Kidney tubule cell (primary cell): ENCODE measurements around the gene TMPRSS6.

ENCODE experiments used
- DNase-seq: peaks from one replicate; pipeline ENCODE4 v3.0.0-alpha.2; 2018; ENCODE audit warnings: low spot score

The TMPRSS6 gene

DNA sequence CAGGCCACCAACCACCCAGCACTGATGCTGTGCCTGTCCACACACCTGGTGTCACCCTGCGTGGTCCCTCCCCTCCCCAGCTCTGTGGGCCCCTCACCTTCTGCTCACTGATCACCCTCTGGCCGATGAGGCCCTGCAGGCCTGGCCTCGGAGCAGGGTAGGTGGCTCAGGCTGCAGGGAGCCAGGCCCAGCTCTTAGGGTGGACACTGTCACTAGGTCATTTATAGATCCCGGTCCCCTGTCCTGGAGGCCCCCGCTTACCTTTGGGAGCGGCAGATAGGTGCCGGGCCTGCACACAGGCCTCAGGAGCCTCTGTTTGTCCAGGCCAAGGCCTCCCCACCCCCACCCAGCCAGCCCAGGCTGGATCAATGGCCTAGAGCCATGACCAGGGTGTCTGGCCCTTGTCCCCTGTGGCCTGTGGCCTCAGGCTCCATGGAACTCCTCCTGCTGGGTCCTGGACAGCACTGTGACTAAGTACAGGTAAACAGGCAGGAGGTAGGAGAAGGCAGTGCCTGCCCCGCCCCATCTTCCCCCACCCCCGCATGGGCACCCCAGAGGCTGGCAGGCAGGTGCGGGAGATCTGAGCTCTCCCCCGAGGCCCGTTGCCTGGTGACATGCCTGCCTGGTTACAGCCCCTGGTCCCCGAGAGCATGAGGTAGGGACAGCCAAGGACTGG is at the start of gene TMPRSS6:
TMPRSS6 (minus strand) TSS at position 472 of the 676 bp plus-strand sequence. CDS start 6,296 bp downstream, outside the sequence.
- no peak for DNase-seq

DNA sequence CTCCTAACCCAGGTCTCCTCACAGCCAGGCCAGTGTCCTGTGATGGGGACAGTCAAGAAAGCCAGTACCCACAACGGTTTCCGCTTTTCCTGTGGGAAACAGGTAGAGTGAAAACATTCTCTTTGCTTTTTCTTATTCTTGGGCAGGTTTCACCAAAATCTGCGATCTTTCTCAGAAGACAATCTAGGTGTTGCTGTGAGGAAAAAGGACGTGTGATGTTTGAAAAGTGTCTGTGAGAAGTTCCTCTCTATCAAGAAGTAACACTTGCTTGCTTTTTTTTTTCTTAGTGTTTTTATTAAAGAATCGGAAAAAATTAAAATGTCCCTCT is 49.4 kb upstream of the TMPRSS6 start:
- no peak for DNase-seq

DNA sequence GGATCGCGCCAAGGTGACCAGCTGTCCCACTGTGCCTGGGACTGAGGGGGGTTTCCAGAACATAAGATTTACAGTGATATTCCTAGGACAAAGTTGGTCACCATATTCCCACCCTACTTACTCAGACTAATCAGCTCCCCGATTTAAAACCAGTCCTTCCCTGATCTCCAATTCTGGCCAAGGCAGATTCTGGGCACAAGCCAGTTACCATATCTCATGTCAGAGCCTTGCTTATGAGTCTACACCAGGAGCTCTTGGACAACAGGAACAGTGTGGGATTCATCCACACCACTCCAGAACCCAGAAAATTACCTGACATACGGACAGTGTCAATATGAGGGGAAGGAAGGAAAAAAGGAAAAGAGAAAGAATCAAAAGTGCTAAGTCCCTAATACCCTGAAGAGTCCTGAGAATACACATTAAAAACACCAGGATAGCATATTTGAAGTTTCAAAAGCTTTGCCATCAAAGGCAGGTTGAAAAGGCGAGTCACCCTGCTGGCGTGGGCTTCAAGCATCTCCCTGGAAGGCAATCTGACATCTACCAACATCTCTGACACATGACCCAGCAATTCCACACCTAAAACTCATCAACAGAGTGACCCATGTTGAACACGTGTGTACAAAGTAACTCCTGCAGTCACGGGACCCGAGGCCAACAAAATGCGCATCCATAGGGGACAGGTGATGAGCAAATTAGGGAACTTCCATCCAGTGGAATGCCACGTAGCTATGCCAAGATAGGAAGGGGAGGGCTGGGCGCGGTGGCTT is 48.2 kb upstream of the TMPRSS6 start:
- DNase-seq: peak; percentile 37

DNA sequence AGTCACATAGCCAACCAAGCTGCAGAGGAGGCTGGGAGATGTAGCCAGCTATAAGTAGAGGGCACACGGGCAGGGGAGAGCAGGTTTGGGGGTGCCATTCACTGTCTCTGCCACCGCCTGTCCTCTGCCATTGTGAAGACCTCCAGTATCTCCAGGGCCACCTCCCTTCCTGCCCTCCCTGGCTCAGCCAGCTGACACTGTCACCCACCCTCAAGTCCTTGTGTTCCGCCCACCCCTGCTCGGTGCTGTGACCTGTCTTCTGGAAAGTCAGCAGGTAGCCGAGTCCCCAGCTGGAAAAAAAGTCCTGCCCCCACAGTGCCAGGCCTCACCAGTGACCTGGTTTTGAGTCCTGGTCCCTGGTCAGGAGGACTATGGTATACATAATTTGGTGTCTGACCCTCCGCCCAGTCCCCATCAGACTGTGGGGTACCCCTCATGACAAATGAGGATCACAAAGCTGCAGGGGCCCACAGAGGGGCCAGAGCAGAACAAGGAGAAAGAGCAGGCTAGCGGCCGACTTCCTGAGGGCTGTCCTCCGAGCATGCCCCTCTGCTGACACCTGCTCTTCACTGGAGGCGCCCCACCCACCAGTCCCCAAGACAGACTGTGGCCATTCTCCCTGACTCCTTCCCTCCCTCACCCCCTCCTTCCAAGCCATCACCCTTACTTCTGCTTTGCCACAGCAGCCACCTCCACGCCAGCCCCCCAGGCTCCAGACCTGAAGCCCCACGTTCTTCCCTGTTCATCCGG is 47.3 kb upstream of the TMPRSS6 start:
- no peak for DNase-seq

DNA sequence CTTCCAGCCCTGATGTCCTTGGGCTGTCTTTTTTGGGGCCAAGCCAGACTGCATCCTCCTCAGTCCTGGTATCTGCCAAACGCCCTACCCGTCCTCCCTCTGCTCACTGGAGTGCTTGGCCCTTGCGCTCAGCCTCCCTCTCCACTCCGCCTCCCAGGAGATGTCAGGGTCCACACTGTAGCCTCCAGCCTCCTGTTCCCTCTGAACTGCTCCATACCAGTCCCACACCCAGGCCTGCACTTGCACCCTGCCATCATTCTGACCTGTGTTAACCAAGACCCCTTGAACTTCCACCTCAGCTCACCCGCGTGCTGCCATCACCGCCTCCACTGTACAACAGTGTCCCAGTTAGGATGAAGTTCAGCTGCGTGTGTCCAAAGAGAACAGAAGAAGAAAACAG is 46.5 kb upstream of the TMPRSS6 start:
- DNase-seq: no peak

DNA sequence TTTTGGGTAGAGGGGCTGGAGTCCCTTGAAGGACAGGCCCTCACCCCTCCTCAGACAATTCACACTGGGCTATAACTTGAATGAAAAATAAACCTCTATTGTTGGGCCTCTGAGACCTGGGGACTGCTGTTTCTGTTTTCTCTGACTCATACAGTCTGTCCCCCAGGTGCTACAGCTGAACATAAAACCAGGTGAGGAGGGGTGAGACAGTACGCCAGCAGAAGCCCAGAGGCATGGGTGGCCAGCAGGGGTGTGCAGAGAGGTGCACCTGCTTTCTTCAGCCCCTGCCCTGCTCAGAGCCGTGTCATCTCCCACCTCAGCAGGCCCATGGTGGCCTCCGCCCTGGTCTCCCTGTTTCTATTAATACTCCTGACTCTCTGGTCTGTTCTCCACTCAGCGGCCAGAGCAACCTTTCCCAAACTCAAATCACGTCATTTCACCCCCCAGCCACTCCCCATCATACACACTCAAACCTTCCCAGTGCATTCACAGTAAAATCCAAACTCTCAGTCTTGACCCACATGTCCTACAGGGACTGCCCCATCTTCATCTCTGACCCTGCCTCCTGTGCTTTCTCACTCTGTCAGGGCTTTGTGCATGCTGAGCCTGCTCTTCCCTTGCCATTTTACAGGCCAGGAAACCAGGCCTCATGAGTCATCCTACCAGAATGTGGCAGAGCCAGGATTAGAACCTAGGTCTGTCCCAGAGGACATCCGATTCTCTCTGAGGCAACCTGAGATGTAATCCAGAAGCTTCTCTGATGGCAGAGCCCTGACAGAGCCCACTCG is 45.6 kb upstream of the TMPRSS6 start:
- DNase-seq: peak; percentile 34

DNA sequence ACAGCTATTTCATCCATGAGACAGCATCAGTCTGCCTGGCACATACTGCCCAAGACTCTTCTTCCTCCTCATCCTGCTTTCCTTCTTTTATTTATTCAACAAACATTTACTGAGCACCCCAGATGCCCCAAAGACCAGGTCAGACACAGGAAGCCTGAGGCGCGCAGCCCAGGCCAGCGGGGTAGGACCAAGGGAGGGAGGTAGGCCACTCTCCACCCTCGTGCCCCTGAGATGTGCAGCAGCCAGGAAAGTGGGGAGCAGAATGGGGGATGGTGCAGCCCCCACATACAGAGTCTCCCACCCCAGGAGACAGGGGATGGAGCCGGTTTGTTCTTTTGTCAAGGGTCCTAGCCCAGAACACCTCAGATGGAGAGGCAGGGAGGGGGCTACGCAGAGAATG is 44.4 kb upstream of the TMPRSS6 start:
- DNase-seq: no peak

DNA sequence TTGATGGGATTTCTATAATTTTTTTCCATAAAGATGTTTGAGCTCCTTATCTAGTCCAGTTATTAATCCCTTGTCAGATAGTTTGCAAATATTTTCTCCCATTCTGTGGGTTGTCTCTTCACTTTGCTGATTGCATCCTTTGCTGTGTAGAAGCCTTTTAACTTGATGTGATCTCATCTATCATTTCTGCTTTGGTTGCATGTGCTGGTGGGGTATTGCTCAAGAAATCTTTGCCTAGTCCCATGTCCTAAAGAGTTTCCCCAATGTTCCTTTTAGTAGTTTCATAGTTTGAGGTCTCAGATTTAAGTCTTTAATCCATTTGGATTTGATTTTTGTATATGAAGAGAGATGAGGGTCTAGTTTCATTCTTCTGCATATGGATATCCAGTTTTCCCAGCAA is 41.9 kb upstream of the TMPRSS6 start:
- no peak for DNase-seq

DNA sequence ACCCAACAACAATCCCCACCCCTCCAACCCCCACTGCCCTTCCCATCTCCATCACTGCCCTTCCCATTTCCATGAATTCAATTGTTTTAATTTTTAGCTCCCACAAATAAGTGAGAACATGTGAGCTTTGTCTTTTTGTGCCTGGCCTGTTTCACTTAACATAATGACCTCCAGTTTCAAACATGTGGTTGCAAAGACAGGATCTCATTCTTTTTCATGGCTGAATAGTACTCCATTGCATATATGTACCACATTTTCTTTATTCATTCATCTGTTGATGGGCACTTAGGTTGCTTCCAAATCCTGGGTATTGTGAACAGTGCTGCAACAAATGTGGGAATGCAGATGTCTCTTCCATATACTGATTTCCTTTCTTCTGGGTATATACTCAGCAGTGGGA is 41.2 kb upstream of the TMPRSS6 start:
- no peak for DNase-seq

DNA sequence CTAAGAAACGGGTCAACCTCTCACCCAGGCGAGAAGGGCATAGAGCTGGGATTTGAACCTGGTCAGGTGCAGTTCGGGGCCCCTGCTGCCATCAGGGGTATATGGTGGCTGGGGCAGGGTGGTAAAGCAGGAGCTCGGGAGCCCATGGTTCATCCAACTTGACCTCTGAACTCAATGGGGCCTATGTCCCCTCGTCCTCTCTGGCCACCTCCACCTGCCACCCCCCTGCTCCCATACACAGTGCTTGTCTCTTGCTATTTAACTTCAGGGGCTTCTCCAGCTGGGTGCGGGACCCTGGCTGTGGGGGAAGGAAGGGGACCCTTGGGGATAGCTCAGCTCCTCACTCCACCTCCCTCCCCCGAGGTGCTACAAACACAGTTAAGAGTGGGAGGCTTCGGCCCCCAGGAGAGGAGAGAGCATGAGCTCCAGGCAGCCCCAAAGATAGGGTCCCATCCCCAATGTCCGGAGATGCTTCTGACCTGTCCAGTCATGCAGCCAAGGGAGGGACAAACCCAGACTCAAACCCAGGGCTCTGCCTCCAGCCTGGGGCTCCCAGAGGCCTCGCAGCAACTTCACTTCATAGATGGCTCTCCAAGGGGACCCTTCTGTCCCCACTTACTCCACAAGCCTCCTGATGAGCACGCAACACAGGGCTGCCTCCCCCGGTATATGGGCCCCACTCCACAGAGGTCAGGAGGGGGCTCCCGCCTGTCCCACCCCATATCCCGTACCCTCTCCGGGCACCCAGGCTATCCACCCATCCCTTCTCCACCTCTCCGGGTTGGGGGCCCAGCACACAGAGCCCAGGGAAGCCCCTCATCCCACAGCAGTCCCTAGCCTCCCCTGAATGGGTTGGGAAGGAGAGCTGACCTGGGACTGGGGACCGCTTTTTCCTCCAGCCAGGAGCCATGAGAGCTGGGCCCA is 39.5 kb upstream of the TMPRSS6 start:
- DNase-seq: no peak

DNA sequence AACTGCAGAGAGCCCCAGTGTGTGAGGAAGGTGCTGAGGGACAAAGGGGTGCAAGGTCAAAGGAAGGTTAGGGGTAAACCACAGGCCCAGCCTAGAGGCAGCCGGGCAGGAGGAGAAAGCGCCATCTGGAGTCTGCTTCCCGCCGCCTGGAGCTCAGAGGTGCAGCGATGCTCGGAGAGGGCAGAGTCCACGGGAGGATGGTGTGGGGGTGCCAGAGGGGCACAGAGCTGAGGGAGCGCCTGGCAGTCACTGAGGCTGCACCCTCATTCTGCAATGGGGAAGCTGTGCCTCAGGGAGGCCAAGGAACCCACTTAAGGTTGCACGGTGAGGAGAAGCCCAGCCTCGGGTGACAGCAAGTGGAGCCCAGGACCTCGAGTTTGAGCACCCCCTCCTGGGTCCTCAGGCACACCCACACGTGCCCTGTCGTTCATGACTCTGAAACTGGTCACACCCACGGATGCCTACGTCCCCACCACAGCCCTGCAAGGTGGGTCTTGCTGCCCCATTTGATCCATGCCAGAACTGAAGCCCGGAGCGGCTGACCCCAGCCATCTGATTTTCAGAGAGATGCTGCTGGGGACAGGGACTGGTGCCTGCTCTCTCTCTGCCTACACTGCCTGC is 38.6 kb upstream of the TMPRSS6 start:
- no peak for DNase-seq

DNA sequence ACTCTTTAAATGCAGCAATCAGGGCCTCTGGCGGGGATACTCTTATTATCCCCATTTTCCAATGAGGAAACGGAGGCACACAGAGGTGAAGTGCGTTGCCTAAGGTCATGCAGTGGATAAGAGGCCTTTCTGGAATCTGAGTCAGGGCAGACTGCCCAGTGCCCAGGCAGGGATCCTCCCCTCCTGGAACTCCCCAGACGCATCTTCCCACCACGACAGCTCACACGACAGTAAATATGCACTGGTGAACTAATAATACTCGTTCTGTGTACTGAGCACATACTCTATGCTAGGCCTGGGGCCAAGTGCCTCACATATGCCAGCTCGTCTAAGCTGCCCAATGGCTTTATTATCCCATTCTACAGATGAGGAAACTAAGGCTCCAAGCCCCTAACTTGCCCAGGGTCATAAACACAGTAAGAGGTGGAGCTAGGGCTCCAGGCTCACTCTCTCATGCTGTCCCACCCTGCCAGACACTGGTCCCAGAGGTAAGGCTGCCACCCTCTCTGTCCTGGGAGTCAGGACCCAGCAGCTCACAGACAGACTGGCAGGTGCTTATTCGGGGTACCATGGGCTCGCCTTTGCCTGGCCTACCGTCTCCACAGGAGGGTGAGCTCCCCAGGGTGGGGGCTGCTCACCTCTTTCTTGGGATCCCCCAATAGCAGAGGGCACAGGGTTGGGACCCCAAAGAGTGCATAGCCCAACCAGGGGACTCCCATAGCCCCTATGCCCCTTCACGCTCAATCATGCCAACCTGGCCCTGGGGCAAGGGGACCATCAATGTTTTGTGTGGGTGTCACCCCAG is 37.9 kb upstream of the TMPRSS6 start:
- DNase-seq: no peak

DNA sequence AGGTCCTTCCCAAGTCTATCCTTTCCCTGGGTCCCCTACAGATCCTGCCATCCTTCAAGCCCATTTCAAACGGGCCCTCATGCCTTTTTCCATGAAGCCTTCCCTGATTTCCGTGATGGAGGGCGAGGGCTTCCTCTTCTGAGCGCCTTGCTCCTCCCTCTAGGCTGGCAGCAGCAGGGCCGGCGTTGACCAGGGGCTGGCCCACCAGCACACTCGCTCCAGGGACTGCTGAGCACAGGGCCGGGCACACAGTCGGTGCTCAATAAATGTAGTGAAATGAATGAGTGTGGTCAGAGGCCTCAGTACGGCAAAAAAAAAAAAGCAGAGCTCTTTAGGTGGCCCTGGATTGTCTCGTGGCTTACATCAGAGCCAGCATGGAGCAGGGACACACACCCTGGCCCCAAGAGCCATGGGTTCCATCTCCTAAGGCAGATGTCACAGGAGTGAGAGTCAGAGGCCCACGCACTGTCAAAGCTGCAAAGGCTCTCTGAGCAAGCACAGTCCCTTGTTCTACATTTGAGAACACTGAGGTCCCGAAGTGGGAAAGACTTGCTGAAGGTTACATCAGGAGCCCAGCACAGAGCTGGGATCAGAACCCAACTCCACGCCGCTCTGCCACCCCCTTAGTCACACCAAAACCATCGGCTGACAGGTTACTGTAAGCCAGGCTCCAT is 37.1 kb upstream of the TMPRSS6 start:
- no peak for DNase-seq

DNA sequence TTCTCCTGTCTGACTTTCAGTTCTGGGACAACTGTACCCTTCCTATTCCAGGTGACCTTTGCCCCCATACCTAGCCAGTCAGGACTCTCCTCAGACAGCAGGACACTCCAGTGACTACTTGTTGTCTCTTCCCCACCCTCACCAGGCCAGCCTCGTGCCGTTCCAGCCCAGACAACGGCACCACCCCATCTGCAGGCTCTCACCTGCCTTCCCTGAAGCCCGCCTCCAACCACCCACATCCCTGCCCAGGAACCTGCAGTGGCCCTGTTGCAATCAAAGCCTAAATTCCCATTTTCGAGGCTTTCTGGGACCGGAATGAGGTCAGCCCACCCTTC is 36.5 kb upstream of the TMPRSS6 start:
- DNase-seq: no peak

DNA sequence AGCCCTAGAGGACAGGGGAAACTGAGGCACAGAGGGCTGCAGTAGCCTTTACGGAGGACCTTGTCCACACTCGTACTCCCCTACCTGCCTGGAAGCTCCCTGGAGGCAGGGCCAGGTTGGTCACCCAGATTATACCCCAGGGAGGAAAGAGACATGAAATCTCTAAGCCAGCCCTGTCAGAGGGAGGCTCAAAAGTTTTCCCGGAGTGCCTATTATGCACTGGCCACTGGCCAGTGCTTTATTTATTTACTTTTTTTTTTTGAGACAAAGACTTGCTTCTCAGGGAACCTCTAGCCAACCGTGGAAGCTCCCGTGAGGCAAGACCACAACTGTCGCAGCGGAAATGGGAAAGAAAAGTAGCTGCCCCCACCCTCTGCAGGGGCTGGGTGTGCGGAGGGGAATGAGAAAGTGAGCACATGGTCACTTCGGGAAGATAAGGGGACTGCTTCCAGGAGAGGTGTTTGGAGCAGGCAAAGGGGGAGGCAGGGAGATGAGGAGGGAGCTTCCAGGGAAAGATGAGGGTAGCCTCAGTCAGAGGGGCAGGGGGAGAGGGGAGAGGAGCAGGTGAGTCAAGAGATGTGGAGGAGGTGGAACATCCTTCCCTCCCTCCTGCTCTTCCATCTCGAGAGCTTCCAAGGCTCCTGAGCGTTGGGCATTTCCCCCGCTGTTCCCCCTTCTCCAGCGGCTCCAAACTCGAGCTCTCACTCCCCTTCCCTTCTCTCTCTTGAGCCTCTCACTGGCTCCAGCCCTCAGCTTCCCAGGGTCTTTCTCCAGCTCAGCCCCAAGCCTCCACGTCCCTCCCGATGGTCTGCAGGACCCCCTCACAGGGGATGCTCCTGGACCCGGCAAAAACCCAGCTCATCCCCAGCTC is 35.9 kb upstream of the TMPRSS6 start:
- peak; percentile 31 for DNase-seq

DNA sequence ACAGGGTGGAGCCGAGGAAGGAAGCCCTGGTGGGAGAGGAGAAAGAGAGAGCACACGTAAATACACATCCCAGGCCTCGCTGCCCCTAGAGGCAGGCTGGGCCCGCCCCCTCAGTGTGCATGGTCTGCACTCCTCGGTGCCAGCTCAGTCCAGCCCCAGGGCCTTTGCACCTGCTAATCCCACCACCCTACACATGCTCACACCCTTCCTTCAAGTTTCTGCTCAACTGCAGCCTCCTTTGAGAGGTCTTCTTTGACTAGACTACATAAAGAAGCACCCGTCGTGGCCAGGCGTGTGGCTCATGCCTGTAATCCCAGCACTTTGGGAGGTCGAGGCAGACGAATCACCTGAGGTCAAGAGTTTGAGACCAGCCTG is 34.7 kb upstream of the TMPRSS6 start:
- no peak for DNase-seq

DNA sequence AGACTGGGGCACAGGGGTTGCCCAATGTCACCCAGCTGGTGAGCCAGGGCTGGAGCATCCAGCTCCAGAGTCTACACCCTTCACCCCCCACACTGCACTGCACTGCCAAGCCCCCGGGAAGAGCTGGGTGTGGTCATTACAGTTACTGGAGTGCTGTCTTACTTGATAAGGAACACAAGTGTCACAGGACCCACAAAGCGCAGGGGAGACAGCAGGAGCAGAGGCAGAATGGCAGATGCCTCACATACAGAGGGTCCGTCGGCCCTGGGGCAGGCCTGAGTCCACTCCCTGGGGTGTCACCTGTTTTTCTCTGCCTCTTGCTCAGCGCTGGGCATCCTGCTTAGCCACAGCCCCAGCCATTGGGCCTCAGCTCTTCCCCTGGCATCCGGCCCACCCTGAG is 32.5 kb upstream of the TMPRSS6 start:
- DNase-seq: no peak

DNA sequence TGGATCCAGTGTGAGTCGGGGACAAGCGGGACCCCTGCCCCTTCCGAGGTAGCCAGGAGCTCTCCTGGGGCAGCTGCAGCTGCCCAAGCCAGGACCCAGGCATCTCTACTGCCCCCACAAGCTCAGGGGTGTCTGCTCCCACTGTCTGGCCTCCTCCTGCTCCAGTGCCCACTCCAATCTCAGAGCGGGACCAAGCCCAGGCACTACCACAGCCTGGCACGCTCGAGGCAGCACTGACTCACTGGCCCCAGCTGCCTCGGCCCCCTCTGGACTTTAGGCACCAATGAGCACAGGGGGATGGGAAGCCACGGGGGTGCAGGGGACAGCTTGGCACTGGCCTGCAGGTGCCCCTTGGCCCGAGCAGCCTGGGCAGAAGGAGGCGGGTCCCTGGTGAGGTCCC is 32.0 kb upstream of the TMPRSS6 start:
- DNase-seq: peak; percentile 8
